Gastrocnemius medialis (tissue), 4 donors: ENCODE data around the gene RMDN2.

Experiments
- CTCF ChIP-seq, 5 experiments: fragments of 450-650 bp in 3 of 5; fragments of 200-600 bp in 2 of 5; sonication (generic) in 2 of 5; IDR thresholded peaks in 4 of 5; conservative IDR thresholded peaks in 1 of 5; 1 replicate in 4 of 5; 2 replicates in 1 of 5; pipeline ENCODE4 v1.5.1; 2016 to 2019; ENCODE audit warnings: antibody characterized with exemption in 5 of 5, mild to moderate bottlenecking in 3 of 5, moderate library complexity in 3 of 5
- POLR2A ChIP-seq, 2 donors: fragments of 450-650 bp; IDR thresholded peaks; one replicate each; pipeline ENCODE4 v1.6.1; 2017; ENCODE audit warnings: antibody characterized with exemption in 2 of 2, mild to moderate bottlenecking in 2 of 2, moderate library complexity in 2 of 2

GRCh38 chr2:38035968-38036367 is 110.9 kb downstream of the RMDN2 start:
- TF ChIP-seq CTCF (IDR thresholded peaks at IDR 0.05 in 4 of 5, conservative IDR thresholded peaks at IDR 0.05 in 1 of 5) = no peak
- TF ChIP-seq POLR2A (IDR thresholded peaks at IDR 0.05) = no peak
